ENCODE measurements around the gene OR13C8. TPM values are rescaled to one million over a fixed set of nuclear protein-coding genes. Genes with fewer than 3 reads are reported as not detected.

OR13C8 gene
- total and polyA plus RNA-seq, 2 donors (not counting 3 experiments of a cell fraction or from before 2014, with no cell fraction given): not detected

GRCh38 chr9:104564358-104564757 is 4.6 kb upstream of the OR13C8 start:
- intact Hi-C loops (cut with micrococcal nuclease): no loop called here

More at GRCh38 chr9:104564358-104564757, 4.6 kb upstream of the OR13C8 start:
- DNase-seq (ENCODE audit: low read depth, low spot score) (no peak), FAIRE-seq (no peak)
- no TSS peak for BruUV-seq (replicated peaks)
- Histone ChIP-seq H3K4me3 (replicated peaks in 1 of 3; ENCODE audit: insufficient read depth in 1 of 3, low read depth in 1 of 3, low read length in 3 of 3) (no peak overlapping the region), H4K20me1 (replicated peaks; ENCODE audit: control insufficient read depth, extremely low read depth, insufficient read depth, low read length) (no peaks in the 10 kb centered on the region), H3K9me1 (replicated peaks; ENCODE audit: control insufficient read depth, extremely low read depth, insufficient read depth, low read length) (no peaks in the 10 kb centered on the region), H3K9ac (replicated peaks; ENCODE audit: extremely low read depth, insufficient read depth, low read length) (no peak overlapping the region), H2AFZ (ENCODE audit: low read depth, low read length) (no peak overlapping the region), H3K4me2 (ENCODE audit: insufficient read depth, low read length) (no peak overlapping the region), H3K79me2 (ENCODE audit: control insufficient read depth, insufficient read depth, low read length) (no peaks in the 10 kb centered on the region), H3K4me1 (ENCODE audit: control insufficient read depth, extremely low read depth, insufficient read depth, low read length) (no peaks in the 10 kb centered on the region), H3K36me3 (ENCODE audit: control insufficient read depth in 2 of 2, extremely low read depth in 1 of 2, insufficient read depth in 2 of 2, low read length in 2 of 2) (no peaks in the 10 kb centered on the region), H3K27ac (ENCODE audit: insufficient read depth, low read depth, low read length) (no peak overlapping the region), H3K27me3 (ENCODE audit: control insufficient read depth in 2 of 2, insufficient read depth in 2 of 2, low read length in 2 of 2) (no peaks in the 10 kb centered on the region), H3K9me3 (replicated peaks; ENCODE audit: control insufficient read depth, insufficient read depth, low read length) (peaks cover under 1% of the 10 kb centered on the region)
- ChIA-PET POLR2A (no interaction called here), CTCF (no interaction called here)
- dilution Hi-C loops (cut with MboI; ENCODE audit: extremely low pct_ligation_motif_present, low sequenced_read_pairs): no loop called here
- TF ChIP-seq JUN (IDR thresholded peaks at IDR 0.05; ENCODE audit: borderline replicate concordance, insufficient read depth, insufficient read length, low read depth) (no peak), MYC (IDR thresholded peaks at IDR 0.05; ENCODE audit: low read depth, low read length) (no peak), CTCF (IDR thresholded peaks at IDR 0.05; ENCODE audit: extremely low read depth in 1 of 2, insufficient read depth in 1 of 2, low read depth in 1 of 2, low read length in 2 of 2) (no peak), MAX (IDR thresholded peaks at IDR 0.05; ENCODE audit: insufficient read depth, insufficient read length) (no peak), EZH2 (IDR thresholded peaks at IDR 0.05; ENCODE audit: borderline replicate concordance, low read depth, low read length, severe bottlenecking) (no peak), GATA2 (IDR thresholded peaks at IDR 0.05; ENCODE audit: insufficient read depth, insufficient read length, low read depth, low read length) (no peak), FOS (IDR thresholded peaks at IDR 0.05; ENCODE audit: borderline replicate concordance, insufficient read depth, low read length) (no peak), POLR2AphosphoS5 (IDR thresholded peaks at IDR 0.05; ENCODE audit: insufficient read depth, low read depth, low read length) (no peak), POLR2A (IDR thresholded peaks at IDR 0.05; ENCODE audit: low read depth, low read length) (no peak)

All from endothelial cell of umbilical vein (primary cell).